Stimulated activated CD8-positive, alpha-beta memory T cell treated with anti-CD3 and anti-CD28 coated beads, Interleukin-12 subunit alpha, Interleukin-12 subunit beta, amount 100 ng/mL, for 4 hours (primary cell): ENCODE results near the gene MRTFA.
"Not testable (repeated sequence)": the region's sequence is repeated elsewhere in the genome, so short reads cannot be mapped to it uniquely, and the experiment has no call there.

Experiments
- DNase-seq: peaks from one replicate; pipeline ENCODE4 v3.0.0-alpha.2; 2020; ENCODE audit warnings: low read depth

The MRTFA gene

DNA sequence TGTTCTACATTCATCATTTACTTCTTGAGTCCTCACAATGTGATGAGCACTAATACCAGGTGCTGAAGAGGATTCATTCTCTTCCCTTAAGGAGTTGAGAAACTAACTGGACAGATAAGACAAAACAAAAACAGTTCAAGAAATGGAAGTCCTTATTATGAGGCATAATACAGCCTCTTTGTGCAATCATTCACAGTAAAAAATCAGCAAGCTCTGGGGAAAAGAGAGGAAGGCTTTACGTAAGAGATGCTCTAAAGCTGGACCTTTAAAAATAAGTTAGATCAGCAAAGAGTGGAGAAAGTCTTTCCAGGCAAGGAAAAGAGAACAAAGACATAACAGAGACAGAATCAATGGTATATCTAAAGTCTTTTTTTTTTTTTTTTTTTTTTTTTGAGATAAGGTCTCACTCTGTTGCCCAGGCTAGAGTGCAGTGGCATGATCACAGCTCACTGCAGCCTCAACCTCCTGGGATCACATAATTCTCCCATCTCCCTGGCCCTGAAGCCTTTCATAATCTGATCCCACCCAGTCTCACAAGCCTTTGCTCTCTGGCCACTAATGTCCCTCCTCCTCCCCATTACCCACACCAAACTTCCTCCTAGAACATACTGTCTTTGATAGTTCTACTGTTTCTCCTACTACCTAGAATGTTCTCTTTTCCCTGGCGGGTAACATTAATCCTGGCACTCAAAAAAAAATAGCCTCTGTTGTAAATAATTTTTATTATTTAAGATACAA, 40.9 kb downstream of the MRTFA start:
- no peak for DNase-seq

DNA sequence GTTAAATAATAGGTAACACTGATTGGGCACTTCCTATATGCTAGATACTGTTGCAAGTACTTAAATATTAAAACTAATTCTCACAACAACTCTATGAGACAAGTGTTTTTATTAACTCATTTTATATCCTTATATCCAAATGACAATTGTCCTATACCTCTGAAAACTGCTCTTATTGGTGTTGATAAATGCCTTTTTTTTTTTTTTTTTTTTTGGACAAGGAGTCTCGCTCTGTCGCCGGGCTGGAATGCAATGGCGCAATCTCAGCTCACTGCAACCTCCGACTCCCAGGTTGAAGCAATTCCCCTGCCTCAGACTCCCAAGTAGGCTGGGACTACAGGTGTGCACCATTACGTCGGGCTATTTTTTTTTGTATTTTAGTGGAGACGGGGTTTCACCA, 41.6 kb downstream of the MRTFA start:
- DNase-seq: no peak

DNA sequence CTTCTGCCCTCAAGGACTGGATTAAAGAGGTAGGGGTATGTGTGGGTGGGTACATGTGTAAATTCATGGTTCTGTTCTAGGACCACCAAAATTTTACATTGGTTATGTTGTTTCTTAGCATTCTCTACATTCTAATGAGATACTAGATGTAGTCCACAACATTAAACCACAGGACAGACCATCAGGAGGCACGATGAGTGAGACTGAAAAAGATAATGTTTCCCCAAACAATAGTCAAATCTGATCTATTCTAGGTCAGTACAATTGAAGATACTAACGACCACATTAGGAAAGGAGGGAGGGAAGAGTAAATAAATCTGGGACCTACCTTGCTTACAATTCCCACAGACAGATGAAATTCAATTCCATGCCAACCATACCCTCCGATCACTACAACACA, 42.2 kb downstream of the MRTFA start:
- DNase-seq: no peak

DNA sequence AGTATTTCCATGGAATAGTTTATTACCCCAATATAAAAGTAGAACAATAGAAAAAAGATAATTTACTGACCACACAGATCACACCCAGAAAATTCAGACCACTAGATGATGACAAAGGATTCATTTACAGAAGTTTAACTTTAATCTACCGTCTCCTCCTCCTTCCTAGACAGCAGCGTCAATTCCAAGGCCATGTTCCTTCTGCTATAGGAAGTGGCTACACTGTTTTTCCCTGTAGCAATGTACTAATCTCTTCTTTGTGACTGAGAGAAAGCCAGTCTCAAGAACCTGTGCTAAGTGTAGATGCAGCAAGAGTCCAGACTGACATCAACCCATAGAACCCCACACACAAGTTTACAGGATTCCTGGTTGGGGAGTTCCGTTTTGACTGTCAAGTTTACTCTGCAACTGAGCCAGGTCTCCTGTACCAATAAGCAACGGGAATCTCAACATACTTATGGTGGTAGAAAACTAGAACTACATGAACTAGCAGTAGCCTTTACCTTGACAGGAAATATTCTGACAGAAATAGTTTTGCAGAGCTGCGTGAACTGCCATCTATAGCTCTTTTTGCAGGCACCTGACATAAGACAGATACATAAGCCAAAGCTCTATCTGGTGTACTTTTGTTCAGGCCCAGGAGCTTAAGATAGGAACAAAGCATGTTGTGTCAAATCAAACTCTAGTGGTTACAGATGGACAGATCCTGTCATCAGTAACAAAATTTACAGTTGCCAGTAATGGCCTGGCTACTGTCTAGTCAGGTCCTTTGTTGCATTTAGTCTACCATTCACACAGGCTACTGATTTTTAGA, 42.9 kb downstream of the MRTFA start:
- DNase-seq: no peak

DNA sequence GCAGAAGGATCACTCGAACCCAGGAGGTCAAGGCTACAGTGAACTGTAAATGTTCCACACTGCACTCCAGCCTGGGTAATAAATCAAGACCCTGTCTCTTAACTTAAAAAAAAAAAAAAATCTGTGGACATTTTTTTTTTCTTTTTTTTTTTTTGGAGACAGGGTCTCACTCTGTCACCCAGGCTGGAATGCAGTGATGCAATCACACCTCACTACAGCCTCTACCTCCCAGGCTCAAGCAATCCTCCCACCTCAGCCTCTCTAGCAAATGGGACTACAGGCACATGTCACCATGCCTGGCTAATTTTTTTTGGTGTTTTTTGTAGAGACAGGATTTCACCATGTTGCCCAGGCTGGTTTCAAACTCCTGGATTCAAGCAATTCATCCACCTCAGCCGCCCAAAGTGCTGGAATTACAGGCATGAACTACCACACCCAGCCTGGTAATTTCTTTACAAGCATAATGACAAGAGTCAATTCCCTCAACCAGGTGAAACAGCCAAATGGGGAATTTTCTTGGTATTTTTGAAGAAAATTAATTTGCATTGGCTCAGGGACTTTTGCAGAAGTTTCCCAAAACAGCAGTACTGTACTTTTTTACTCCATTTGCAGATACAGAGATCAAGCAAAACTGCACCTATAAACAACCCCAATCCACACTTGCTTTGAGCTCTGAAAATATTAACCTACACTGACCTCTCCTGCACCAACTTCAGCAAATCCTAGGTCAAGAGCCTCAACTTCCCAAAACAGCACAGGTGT, 44.0 kb downstream of the MRTFA start:
- DNase-seq: no peak

DNA sequence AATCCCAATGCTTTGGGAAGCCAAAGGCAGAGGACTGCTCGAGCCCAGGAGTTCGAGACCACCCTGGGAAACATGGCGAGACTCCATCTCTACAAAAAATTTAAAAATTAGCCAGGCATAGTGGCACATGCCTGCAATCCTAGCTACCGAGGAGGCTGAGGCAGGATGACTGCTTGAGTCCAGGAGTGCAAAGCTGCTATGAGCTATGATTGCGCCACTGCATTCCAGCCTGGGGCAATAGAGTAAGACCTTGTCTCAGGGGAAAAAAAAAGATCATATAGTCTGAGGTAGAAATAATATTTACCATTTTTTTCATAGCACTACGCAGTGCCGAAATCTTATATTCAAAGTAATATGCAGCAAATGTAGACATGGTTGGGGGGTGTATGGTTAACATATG, 47.8 kb downstream of the MRTFA start:
- no peak for DNase-seq

DNA sequence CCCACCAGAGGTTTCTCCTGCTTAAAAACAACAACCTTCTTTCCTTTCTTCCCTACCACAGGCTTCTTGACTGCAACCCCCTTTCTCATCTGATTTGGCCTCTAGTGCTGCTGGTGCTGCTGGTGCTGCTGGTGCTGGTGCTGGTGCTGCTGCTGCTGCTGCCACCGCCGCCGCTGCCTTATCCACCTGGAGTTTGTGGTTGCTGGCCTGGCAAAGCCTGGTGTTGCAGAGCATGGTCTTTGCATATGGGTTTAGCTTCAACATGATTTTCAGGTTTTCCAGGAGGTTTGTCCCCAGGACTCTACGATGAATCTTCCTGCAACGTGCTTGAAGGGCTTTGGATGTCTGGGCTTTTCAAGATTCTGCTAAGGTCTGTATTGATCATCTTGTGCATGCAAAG, 49.7 kb downstream of the MRTFA start:
- DNase-seq: no peak

DNA sequence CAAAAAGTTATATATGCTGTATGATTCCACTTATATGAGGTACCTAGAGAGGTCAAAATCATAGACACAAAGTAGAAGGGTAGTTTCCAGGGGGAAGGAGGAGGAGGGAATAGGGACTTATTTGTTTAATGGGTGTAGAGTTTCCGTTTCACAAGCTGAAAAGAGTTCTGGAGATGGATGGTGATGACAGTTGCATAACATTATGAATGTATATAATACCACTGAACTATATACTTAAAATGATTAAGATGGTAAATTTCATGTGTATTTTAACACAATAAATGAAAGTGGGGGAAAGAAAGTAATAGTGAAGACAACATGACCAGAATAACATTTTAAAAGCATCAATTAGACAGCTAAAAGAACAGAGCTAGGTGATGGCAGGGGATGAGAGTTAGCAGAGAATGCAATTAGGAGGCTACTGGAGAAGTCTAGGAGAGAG, 51.2 kb downstream of the MRTFA start:
- no peak for DNase-seq

DNA sequence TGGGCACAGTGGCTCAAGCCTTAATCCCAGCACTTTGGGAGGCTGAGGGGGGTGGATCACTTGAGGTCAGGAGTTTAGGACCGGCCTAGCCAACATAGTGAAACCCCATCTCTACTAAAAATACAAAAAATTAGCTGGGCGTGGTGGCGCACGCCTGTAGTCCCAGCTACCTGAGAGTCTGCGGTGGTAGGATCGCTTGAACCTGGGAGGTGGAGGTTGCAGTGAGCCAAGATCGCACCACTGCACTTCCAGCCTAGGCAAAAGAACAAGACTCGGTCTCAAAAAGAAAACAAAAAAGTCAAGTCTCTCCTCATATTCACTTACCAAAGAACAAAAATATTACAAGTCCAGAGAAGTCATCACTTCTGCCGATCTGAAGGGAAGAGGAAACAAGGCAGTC, 51.8 kb downstream of the MRTFA start:
- not testable (repeated sequence) for DNase-seq

DNA sequence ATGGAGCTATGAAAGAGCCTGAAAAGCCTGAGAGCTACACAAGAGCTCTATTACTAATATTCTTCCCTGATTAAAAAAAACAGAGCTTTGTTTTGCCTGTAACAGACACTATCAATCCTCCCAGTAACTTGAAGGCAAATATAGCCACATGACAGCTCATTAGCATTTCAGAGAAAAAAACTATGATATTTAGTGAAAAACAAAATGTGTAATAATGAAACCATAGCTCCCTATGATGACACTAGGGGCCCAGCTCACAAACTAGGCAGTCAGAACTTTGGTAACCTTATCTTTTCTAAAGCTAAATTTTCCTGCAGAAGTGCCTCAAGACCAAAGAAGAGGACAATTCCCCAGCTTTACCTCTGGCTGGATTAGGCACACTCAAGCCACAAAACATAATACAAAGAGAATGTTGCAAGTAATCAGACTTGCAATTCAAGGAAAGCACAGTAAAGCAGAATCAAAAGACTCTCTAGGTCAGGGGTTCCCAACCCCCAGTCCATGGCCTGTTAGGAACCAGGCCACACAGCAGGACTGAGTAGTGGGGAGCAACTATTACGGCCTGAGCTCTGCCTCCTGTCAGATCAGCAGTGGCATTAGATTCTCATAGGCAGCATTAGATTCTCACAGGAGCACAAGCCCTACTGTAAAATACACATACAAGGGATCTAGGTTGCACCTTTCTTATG, 53.3 kb downstream of the MRTFA start:
- no peak for DNase-seq

DNA sequence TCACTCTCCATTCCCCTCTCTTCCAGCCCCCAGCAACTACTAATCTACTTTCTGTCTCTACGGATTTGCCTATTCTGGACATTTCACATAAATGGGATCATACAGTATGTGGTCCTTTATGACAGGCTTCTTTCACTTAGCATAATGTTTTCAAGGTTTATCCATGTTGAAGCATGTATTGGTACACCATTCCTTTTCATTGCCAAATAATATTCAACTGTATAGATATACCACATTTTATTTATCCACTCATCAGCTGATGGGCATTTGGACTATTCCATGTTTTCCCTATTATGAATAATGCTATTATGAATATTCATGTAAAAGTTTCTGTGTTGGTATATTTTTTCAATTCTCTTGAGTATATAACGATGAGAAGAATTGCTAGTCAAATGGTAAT, 54.5 kb downstream of the MRTFA start:
- DNase-seq: no peak

DNA sequence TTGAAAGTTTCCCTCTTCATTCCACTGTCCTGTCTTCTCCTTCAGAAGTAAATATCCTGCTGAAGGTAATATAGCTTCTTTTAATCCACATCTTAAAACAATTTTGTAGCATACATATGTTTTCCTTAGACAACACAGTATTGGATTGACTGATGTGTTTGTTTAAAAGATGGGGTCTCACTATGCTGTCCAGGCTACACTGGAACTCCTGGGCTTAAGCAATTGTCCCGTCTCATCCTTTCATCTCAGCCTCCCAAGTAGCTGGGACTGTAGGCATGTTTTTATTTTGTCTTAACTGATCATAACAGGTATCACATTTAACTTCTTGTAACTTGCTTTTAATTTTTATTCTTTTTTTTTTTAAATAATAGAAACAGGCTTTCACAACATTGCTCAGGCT, 55.9 kb downstream of the MRTFA start:
- DNase-seq: no peak

DNA sequence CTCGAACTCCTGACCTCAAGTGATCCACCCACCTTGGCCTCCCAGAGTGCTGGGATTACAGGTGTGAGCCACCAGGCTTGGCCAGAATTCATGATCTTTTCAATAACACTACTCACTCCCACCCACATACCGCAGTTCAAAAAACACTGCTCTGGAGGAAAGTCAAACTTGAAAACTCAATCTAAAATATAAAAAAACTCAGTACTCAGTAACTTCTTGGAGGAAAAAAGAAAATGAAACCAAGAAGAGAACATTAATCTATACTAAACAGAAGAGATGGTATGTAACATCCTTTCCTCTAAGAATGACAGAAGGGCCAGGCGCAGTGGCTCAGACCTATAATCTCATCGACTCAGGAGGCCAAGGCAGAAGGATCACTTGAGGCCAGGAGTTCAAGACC, 58.3 kb downstream of the MRTFA start:
- DNase-seq: no peak

DNA sequence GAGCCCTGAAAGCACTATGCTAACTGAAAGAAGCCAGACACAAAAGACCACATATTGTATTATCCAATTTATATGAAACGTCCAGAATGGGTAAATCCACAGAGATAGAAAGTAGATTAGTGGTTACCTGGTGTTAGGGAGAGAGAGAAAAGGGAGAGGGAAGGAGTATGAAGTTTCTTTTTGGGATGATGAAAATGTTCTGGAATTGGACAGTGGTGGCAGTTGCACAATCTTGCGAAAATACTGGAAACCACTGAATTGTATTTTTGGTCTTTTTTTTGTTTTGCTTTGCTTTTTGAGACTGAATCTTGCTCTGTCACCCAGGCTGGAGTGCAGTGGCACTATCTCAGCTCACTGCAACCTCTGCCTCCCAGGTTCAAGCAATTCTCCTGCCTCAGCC, 63.5 kb downstream of the MRTFA start:
- DNase-seq: no peak

DNA sequence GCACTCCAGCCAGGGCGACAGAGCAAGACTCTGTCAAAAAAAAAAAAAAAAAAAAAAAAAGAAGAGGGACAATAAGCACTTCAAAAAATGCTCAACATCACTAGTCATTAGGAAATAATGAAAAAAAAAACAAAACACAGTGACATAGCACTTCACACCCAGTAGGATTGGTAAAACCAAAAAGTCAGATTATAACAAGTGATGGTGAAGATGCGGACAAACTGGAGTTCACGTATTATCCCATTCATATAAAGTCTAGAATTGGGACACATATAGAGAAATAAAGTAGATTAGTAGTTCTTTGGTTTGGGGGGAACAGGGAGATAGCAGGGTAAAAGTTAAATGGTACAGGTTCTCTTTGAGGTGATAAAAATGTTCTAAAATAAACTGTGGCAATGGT, 64.6 kb downstream of the MRTFA start:
- no peak for DNase-seq

DNA sequence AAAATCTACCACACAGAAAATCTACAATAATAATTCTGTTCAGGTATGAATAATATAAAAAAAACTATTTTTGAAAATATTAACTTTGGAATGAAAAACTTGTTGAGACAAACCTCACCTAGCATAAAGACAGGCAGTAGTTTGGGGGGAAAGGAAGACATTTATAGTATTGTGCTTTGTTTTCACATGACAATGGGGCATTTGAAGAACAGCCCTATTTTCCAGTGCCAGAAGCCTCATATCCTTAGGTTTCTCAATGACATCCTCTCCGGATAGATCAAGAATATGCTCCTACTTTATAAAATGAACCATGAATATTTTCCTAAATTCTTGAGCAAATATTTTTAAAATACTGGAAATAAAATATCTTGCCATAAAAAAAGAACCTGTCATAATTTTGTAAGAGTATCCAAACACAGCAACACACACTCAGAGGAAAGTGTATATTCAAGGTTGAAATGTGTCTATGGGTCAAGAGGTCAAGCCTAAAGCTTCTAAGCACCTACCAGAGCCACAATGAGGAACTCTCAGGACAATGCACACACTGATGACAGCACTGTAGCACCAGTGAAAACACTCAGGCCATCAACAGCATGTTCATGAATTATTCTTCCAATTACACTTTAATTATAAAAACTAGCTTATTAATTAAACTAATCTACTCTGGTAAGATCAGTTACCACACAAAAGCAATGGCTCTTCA, 68.7 kb downstream of the MRTFA start:
- no peak for DNase-seq

DNA sequence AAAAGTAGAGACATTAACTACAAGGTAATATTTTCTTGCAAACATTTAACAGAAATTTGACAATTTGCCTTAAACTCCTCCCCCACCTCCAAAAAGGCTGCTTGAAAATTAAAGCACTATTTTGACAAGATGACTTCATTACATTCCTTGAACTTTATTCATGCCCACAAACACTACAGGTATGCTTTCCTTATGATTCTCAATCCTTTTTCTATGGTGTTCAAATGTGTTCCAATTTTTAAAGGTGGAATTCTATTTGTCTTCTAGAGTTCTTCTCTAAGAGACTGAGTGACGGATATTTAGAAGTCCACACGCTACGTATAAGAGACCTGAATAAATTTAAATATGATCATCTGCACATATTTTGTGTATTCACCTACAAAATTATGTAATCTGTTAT, 69.4 kb downstream of the MRTFA start:
- DNase-seq: no peak

DNA sequence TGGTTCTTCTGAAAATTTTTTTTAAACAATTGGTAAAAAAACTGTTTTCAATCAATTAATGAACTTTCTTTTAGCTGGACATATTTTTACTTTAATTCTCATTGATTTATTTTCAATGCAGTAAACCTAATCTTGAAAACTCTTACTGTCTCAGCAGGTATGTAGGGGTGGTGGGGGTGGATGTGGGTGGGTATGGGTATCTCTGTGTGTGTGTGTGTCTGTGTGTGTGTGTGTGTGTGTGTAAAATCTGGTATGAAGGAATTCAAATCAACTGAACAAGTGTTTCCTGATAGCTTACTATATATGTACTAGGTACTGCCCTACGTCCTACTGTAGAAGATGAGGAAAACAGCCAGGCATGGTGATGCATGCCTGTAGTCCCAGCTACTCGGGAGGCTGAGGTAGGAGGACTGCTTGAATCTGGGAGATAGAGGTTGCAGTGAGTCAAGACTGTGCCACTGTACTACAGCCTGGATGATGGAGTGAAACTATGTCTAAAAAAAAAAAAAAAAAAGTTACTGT, 75.5 kb downstream of the MRTFA start:
- no peak for DNase-seq

DNA sequence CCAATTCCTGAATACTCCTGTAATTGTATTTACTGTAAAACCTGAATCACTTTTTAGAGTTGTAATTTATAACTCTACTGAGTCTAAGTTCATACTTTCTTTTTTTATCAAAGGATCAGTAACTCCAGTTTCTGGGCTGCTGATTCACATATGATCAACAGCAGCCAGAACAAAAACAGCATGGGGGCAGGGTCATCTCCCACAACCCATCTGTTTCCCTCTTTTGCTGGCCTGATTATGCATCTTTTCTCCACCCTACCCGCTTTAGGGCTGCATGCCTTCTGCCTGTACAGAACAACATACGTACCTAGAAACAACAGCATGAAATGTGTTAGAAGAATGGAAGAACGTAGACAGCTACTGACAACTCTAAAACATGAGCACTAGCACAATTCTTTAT, 76.0 kb downstream of the MRTFA start:
- no peak for DNase-seq

DNA sequence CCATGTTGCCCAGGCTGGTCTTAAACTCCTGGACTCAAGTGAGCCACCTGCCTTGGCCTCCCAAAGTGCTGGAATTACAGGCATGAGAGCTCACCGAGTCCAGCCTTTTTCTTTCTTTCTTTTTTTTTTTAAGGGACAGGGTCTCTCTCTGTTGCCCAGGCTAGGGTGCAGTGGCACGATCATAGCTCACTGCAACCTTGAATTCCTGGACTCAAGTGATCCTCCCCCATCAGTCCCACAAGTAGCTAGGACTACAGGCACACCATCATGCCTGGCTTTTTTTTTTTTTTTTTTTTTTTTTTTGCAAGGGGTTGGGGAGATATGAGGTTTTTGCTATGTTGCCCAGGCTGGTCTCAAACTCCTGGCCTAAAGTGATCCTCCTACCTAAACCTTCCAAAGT, 78.5 kb downstream of the MRTFA start:
- DNase-seq: no peak

DNA sequence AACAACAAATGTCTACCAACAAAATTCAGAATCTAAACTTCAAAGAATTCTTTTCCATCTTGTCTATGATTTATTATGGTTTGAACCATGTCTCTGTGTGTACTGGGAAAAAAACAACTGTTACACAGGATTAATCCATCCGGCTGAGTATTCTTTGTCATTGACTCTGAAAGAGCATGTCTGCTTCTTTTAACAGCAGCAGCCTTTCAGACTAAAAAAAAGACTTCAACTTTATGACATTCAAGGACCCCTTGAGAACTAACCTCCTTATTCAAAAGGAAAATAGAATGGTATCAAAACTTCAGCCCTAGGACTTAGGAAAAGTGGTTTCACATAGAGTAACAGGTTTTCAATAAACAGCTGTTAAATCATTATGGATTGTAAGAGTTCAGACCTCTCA, 79.9 kb downstream of the MRTFA start:
- no peak for DNase-seq
